ENCODE data around the gene TMEM237.

Gene TMEM237

GRCh38 chr2:201642579-201643215 is 606 bp downstream of the TMEM237 start:
- DNase-seq = peak; percentile 24 to 88 (median 76)

GRCh38 chr2:201642086-201642578 is 1.2 kb downstream of the TMEM237 start:
- peak in 2 of 58 donors; percentile 60 to 67 for DNase-seq

DNA sequence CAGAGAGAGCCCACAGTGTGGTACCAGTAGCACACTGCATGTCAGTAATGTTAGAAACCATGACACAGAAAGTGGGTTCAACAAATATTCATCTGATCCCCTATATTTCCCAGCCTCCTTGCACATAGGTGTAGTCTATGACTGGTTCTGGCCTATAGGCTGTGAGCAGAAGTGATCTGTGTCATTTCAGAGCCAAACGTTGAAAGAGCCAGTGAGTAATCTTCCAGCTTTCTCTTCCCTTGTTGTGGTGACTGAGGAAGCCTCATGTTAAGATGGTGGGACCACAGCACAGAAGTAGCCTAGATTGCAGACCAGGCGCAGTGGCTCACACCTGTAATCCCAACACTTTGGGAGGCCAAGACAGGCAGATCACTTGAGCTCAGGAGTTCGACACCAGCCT is 4.1 kb downstream of the TMEM237 start:
- DNase-seq = no peak

DNA sequence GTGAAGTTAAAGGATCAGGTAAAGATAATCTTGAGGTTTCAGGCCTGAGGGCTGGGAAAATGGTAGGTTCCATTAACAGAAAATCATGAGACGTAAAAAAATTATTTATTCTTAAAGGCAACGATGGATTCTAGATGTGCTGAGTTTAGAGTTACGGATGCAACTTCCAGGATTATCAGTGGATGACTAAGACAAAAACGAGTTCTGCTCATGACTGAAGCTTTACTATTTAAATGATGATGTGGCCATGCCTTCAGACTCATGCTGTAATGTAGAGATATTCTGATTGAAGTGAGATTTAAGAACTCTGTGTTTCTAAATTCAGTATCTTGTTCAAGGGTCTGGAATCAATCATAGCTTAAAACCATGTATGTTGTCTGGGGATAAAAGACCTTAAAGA is 5.0 kb downstream of the TMEM237 start:
- no peak for DNase-seq

- no peak for DNase-seq
These were observed 9.5 kb downstream of the TMEM237 start for GRCh38 chr2:201633661-201634249.

DNA sequence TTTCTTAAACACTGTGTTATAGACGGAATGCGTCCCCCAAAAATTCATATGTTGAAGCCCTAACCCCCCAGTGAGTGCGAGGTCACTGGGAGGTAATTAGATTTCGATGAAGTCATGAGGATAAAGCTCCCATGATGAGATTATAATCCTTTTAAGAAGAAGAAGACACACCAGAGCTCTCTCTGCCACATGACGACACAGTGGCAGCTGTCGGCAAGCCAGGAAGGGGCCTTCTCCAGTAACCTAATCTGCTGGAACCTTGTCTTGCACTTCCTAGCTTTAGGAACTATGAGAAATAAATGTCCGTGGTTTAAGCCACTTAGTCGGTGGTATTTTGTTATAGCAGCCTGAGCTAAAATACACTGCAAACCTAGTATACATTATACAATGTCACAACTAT is 12.3 kb downstream of the TMEM237 start:
- DNase-seq = no peak

DNA sequence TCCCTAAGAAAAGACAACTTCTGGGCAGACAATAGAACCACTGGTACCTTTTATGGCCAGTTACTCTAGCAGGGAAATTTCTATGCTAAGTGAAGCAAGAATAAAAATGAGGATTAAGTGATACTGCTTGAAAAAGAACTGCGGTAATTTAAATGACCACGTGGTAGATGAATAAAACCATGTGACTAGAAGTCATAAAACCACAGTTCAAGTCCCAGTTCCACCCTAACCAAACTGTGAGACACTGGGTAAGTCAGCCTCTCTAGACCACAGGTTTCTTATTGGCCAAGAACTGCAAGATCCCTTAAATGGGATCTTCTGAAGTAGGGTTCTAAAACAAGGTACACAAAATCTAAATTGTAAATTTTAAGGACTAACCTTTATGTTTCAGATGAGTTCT is 12.7 kb downstream of the TMEM237 start:
- no peak for DNase-seq

DNA sequence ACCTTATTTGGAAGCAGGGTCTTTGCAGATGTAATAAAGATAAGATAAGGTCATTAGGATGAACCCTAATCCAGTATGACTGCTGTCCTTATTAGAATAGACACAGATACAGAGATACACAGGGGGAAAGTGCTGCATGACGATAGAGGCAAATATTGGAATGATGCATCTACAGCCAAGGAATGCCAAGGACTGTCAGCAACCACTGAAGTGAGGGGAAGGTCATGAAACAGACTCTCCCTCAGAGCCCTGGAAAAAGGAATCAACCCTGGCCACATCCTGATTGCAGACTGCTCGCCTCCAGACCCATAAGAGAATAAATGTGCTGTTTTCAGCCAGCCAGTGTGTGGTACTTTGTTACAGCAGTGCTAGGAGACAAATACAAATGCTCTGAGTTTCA is 14.8 kb downstream of the TMEM237 start:
- DNase-seq = no peak

DNA sequence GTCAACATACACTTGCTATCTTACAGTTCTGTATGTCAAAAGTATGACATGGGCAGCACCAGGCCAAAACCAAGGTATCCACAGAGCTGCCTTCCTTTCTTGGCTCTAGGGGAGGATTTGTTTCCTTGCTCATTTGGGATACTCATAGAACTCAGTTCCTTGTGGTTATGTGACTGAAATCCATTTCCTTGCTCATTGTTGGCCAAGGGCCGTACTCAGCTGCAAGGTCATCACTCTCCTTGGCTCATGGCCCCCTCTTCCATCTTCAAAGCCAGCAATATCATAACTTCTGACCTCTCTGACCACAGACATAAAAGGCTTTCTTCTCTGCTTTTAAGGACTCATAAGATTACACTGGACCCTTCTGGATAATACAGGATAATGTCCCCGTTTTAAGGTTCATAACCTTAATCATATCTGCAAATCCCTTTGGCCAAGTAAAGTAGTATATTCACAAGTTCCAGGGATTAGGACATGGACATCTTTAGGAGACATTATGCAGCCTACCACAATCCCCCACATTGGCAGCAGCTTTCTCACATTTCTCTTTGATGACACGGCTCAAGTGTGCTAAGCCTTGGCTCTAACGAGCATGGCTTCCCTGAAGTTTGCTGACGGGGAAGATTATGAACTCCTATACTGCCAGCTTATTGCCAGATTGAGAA is 20.9 kb downstream of the TMEM237 start:
- DNase-seq = no peak

DNA sequence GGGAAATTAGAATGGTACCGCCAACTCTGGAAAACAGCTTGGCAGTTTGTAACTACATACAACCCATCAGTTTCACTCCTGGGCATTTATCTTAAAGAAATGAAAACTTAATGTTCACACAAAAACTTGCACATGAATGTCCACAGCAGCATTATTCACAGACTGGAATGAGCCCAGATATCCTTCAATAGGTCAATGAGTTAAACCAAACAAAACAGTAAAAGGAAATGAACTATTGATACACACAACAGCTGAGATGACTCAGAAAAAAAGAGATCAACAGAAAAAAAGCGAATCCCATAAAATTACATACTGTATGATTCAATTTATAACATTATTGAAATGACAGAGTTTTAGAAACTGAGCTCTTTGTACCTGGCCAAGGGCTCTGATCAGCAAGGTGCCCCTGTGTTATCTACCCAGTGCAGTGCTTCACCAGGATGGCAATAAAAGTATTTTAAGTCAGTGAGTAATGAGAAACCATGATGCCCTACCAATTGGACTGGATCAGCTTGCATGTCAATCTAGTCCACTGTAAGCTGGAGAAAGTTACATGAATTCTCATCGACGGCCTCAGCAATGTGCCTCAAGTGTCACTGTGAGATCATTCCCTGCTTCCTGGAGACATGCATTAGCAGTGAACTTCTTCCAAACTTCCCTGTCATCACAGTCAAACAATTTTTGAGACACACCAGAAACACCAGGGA is 21.9 kb downstream of the TMEM237 start:
- DNase-seq = no peak

DNA sequence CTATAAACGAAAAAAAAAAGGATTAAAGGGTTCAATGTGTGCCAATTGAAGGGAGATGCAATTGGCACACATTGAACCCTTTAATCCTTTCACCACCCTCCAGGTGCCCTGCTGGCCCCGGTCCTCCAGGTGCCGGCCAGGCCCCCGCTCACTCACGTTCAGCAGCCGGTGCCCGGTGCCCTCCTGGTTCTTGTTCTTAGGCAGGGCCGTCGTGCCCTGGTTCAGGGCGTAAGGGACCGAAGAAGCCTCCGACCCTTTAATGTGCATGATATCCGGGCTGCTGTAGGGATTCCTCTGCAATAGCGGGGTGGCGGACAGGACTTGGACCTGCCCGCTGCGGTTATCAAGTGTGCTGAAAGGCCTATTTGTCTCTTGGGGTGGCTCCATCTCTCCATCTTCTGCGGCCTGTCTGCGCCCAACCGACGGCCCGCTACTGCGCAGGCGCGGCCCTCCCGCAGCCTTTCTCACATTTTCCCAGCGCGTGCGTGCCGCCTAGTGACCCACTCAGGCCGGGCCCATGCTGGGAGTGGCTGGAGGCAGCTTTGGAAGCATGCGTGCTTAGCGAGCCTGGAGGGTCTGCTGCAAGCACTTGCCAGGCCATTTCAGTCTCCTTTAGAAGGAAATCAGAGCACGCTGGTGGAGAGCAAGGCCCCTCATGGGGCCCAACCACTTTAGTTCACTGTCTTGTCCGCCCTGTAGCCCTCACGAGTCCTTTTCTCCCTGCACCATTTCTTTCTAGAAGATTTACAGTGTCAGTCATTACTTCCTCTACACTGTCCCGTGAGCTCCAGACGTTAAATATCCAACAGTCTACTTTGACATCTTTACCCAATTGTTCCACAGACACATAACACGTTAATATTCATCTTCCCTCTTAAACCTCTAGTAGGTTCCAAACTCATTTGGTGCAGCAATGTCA is 24.3 kb downstream of the TMEM237 start:
- peak in 41 of 58 donors; percentile 1 to 54 (median 12) for DNase-seq

GRCh38 chr2:201608021-201608420 is 35.3 kb downstream of the TMEM237 start:
- DNase-seq = no peak

DNA sequence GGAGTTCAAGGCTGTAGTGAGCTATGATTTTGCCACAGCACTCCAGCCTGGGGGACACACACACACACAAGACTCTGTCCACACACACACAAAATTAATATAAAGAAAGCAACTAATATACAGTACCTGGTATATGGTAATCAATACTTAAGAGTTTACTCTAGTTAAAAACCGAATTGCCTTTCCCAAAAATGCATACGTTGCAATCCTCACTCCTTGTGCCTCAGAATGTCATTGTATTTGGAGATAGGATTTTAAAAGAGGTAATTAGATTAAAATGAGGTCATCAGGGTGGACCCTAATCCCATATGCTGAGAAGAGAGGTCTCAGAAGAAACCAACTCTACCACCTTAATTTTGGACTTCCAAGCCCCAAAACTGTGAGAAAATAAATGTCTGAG is 35.7 kb downstream of the TMEM237 start:
- no peak for DNase-seq

GRCh38 chr2:201600906-201601305 is 42.4 kb downstream of the TMEM237 start:
- no peak for DNase-seq

DNA sequence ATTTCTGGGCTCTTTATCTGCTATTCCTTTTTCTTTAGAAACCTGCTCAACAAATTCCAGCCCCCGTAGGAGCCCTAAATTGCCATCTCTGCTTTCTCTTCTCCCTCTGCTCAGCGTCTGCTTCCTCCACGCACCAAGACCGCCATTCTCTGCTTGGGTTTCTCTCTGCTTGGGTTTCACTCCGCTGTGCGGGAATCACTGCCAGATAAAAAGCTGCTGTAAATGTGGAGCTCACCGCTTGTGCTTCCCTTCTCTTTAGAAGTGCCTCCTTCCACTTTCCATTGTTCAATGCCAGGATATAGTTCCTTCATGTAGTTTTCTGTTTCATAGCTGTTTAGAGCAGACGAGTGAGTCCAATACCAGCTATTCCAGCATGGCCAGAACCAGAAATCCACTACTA is 45.9 kb downstream of the TMEM237 start:
- peak in 2 of 58 donors; percentile 2 to 3 for DNase-seq

DNA sequence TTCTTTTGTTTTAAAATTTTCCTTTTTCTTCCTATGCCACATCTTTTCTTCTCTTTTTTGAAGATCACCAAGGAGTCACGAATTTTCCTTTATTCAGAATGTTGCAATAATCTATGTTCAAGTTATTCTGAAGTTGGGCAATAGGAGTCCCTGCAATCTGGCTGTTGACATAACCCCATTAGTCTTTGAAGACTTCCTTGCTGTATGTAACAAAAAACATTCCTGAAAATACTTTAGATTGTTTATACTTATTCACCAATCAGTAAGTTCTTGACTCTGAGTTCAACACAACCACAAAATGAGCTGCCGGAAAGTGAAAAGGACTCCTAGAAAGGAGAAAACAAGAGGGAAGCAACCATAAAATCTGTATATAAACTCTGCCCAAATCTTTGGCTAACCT is 62.8 kb downstream of the TMEM237 start:
- DNase-seq = no peak

DNA sequence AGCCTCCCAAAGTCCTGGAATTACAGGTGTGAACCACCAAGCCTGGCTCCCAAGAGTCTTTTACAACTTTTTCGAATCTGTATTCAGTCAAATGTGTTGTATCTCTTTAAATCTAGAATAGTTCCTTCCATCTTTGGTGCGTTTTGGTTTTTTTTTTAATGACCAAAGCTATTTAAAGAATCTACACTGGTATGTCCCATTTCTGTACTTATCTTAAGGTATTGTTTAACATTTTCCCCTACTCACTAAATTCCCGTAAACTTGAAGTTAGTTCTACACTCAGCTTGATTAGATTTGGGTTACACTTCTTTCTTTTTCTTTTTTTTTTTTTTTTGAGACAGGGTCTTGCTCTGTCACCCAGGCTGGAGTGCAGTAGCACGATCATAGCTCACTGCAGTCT is 63.8 kb downstream of the TMEM237 start:
- DNase-seq = no peak

- DNase-seq = no peak
These were observed 67.3 kb downstream of the TMEM237 start for GRCh38 chr2:201575971-201576370.

DNA sequence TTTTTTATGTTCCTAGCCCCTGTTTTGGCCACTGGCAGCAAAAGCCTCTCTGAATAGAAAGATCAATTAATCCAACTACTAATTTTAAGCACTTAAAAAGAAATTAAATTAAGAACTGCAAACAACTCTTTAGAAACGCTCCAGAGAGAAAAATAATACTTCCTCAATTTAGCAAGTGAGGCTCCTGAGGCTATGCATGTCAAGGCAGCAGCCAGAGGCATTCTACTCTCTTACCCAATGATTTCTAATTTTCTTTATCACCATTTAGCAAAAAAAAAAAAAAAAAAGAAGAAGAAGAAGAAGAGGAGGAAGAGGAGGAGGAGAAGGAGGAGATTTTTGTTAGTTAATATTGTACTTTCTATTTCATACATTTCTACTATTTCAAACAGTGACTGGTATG is 68.5 kb downstream of the TMEM237 start:
- DNase-seq = no peak

GRCh38 chr2:201572846-201573508 is 70.3 kb downstream of the TMEM237 start:
- no peak for DNase-seq
